ENCODE measurements around the gene NUP188. TPM values are rescaled to one million over a fixed set of nuclear protein-coding genes. Genes with fewer than 3 reads are reported as not detected.

The NUP188 gene
- total RNA-seq, 2 donors from 2014 or later: 34.6 to 88.6 TPM

DNA sequence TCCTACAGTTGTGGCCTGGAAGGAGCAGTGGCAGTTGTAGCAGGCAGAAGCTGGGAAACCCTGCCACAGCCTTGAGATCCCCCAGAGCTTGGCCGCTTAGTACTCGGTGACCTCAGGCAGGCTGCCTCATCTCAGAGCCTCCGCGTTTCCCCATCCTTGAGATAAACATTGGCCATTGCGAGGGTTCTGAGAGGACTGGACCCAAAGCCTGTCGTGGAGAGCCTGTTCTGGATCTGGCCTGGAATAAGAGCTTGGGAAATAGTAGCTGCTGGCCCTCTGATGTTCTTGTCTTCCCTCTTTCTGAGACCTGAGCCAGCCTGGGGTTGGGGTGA, 90.2 kb downstream of the NUP188 start:
- no peaks in the 10 kb centered on the region for H3K9me3 ChIP-seq
- TF ChIP-seq POLR2AphosphoS5 (IDR thresholded peaks at IDR 0.05): no peak
- no peak for TF ChIP-seq POLR2A (IDR thresholded peaks at IDR 0.05)
- peaks cover 11% of the 10 kb centered on the region for H3K4me1 ChIP-seq (replicated peaks)
- peak overlapping the region; percentile 26 to 35 for H3K27ac ChIP-seq
- DNase-seq (ENCODE audit: low spot score): no peak
- WGBS: 25% methylated on average over 6 of the region's 6 CpGs
- H3K4me3 ChIP-seq: peak overlapping the region; percentile 81 to 96
- peaks cover 9 to 10% of the 10 kb centered on the region in 2 donors for H3K36me3 ChIP-seq
- no peaks in the 10 kb centered on the region for H3K27me3 ChIP-seq (replicated peaks; ENCODE audit: insufficient read depth)
- intact Hi-C loops (cut with DNase I): no loop called here

DNA sequence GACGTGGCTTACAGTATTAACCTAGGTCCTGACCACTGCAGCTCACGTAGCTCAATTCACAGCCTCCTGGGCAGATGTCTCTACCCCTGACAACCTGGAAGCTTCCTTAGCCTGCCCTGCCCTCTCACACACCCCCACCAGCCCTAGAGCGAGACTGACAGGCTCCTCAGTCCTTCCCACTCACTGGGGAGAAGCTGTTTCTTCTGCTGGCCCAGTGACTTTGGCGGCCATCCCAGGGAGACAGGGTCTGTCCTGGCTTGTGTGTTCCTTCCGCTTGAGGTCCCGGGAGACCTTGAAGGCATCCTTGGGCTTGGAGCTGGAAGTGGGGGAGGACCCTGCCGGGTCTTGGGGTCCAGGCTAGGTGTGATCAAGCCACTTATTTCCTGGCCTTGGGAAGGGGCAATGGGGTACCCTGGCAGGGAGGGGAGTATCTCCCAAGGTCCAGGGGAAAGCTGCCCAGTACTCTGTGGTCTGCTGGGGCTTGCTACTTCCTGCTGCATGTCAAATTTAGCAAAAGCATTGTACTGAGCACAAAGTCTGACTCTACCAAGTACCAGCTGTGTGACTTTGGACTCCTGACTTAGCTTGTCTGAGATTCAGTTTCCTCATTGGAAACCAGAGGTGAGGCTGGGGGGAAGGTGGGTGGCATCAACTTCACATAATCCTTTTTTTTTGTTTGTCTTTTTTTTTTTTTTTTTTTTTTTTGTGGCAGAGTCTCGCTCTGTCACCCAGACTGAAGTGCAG, 90.8 kb downstream of the NUP188 start:
- DNase-seq (ENCODE audit: low spot score): no peak
- no peaks in the 10 kb centered on the region for H3K9me3 ChIP-seq
- H3K27me3 ChIP-seq (replicated peaks; ENCODE audit: insufficient read depth): no peaks in the 10 kb centered on the region
- peak overlapping the region; percentile 26 to 35 for H3K27ac ChIP-seq
- peaks cover 9 to 10% of the 10 kb centered on the region in 2 donors for H3K36me3 ChIP-seq
- no peak for TF ChIP-seq POLR2A (IDR thresholded peaks at IDR 0.05)
- no peak for TF ChIP-seq POLR2AphosphoS5 (IDR thresholded peaks at IDR 0.05)
- no peak for TF ChIP-seq CTCF (IDR thresholded peaks at IDR 0.05)
- 33% methylated on average over 8 of the region's 8 CpGs for WGBS
- peaks cover 11% of the 10 kb centered on the region for H3K4me1 ChIP-seq (replicated peaks)
- intact Hi-C loops (cut with DNase I): no loop called here
- H3K4me3 ChIP-seq: peak overlapping the region in 1 of 2 donors; percentile 96

GRCh38 chr9:129040113-129040643, 92.7 kb downstream of the NUP188 start:
- no peak for DNase-seq (ENCODE audit: low spot score)
- Histone ChIP-seq H3K27me3 (replicated peaks; ENCODE audit: insufficient read depth) (no peaks in the 10 kb centered on the region), H3K4me3 (no peak overlapping the region), H3K9me3 (no peaks in the 10 kb centered on the region), H3K36me3 (peaks cover 9 to 10% of the 10 kb centered on the region in 2 donors), H3K4me1 (replicated peaks) (peaks cover 11% of the 10 kb centered on the region), H3K27ac (no peak overlapping the region)
- WGBS: 78% methylated on average over 12 of the region's 12 CpGs
- intact Hi-C loops (cut with DNase I): no loop called here
- no peak for TF ChIP-seq POLR2A (IDR thresholded peaks at IDR 0.05)
- no peak for TF ChIP-seq POLR2AphosphoS5 (IDR thresholded peaks at IDR 0.05)
- TF ChIP-seq CTCF (IDR thresholded peaks at IDR 0.05): no peak

DNA sequence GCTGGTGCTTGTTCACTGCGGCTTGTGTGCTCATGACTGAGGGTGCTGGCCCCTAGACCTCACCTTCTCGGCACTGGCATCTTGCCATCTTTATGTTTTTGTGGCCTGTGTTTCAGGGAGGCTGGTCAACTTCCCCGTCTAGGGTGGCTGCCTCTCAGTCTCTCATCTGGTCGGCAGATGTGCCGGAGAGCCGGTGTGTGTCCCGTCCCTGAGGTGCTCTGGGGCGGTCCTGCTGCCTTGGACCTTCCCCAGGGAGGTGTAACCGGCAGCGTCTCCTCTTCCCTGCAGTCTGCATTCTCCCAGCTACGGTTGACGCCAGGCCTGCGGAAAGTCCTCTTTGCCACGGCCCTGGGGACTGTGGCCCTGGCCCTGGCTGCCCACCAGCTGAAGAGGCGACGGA, 94.5 kb downstream of the NUP188 start:
- intact Hi-C loops (cut with DNase I): no loop called here
- 92% methylated on average over 16 of the region's 16 CpGs for WGBS
- no peak for DNase-seq (ENCODE audit: low spot score)
- no peak overlapping the region for H3K27ac ChIP-seq
- H3K36me3 ChIP-seq: peaks cover 9 to 10% of the 10 kb centered on the region in 2 donors
- H3K27me3 ChIP-seq (replicated peaks; ENCODE audit: insufficient read depth): no peaks in the 10 kb centered on the region
- H3K4me1 ChIP-seq (replicated peaks): peaks cover 11% of the 10 kb centered on the region
- H3K9me3 ChIP-seq: no peaks in the 10 kb centered on the region
- no peak for TF ChIP-seq POLR2A (IDR thresholded peaks at IDR 0.05)
- no peak for TF ChIP-seq POLR2AphosphoS5 (IDR thresholded peaks at IDR 0.05)
- TF ChIP-seq CTCF (IDR thresholded peaks at IDR 0.05): no peak
- no peak overlapping the region for H3K4me3 ChIP-seq

- TF ChIP-seq POLR2AphosphoS5 (IDR thresholded peaks at IDR 0.05) (peak; percentile 90), CTCF (IDR thresholded peaks at IDR 0.05) (no peak), POLR2A (IDR thresholded peaks at IDR 0.05) (no peak)
- peak; percentile 93 for DNase-seq (ENCODE audit: low spot score)
- Histone ChIP-seq H3K9me3 (no peaks in the 10 kb centered on the region), H3K4me3 (no peak overlapping the region), H3K4me1 (replicated peaks) (no peaks in the 10 kb centered on the region), H3K36me3 (peaks cover 5 to 20% of the 10 kb centered on the region in 2 donors), H3K27ac (peak overlapping the region in 1 of 2 donors; percentile 62), H3K27me3 (replicated peaks; ENCODE audit: insufficient read depth) (no peaks in the 10 kb centered on the region)
- intact Hi-C loops (cut with DNase I): no loop called here
- 39% methylated on average over 8 of the region's 8 CpGs for WGBS
These were observed 105.1 kb downstream of the NUP188 start for GRCh38 chr9:129052592-129052991.
